GM10266 (cell line): ENCODE data around the gene GAS1.

Source experiments
- DNase-seq: peaks from one replicate; pipeline ENCODE4 v3.0.0; 2012; ENCODE audit errors: extremely low spot score
- TF ChIP-seq, protein P1 (sequence below): IDR thresholded peaks from 2 replicates; pipeline ENCODE4 v1.5.1; 2012; ENCODE audit warnings: mild to moderate bottlenecking, low read depth; ENCODE audit not compliant: control insufficient read depth, insufficient read depth; ENCODE audit errors: missing control alignments

Gene GAS1

GRCh38 chr9:86925686-86926085, 21.6 kb downstream of the GAS1 start:
- TF ChIP-seq, protein P1, sequence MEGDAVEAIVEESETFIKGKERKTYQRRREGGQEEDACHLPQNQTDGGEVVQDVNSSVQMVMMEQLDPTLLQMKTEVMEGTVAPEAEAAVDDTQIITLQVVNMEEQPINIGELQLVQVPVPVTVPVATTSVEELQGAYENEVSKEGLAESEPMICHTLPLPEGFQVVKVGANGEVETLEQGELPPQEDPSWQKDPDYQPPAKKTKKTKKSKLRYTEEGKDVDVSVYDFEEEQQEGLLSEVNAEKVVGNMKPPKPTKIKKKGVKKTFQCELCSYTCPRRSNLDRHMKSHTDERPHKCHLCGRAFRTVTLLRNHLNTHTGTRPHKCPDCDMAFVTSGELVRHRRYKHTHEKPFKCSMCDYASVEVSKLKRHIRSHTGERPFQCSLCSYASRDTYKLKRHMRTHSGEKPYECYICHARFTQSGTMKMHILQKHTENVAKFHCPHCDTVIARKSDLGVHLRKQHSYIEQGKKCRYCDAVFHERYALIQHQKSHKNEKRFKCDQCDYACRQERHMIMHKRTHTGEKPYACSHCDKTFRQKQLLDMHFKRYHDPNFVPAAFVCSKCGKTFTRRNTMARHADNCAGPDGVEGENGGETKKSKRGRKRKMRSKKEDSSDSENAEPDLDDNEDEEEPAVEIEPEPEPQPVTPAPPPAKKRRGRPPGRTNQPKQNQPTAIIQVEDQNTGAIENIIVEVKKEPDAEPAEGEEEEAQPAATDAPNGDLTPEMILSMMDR = no peak
- no peak for DNase-seq

GRCh38 chr9:86924206-86924605, 23.1 kb downstream of the GAS1 start:
- TF ChIP-seq, protein P1 = no peak
- DNase-seq = no peak

DNA sequence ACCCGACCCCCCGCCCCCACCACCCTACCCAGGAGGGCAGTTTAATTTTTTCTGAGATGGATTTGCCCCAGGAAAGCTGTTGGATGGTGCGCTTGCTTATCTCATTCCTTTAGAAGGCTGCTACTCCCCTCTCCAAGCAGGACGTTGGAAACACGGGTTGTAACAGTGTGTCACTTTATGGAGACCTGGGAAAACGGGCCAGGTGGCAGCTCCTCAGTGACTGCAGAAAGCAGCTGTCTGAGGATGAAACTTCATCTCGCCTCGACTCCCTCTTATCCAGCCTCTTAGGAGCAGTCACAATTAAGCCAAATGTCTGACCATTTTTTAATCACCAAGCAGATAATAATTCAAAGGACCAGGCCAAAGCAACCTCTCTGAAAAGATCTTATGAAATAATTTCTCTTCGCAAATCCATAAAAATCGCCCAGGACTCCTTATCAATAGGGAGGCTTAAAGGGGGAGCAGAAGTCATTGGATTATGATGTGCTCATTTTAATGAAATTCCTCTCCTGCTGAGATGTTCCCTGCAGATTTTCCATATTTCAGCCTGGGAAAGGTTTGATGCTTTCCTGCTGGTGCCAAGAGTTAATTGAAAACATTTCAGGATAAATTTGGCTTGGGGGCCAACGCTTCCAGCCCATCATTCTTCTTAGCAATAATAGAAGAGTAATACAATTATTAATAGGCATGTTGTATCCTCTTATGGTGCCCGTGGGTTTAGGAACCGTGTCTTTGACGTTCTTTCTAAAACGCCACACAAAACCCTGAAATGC, 26.0 kb downstream of the GAS1 start:
- DNase-seq = no peak
- TF ChIP-seq, protein P1 = no peak

GRCh38 chr9:86918556-86918955, 28.8 kb downstream of the GAS1 start:
- DNase-seq = no peak
- TF ChIP-seq, protein P1 = no peak

DNA sequence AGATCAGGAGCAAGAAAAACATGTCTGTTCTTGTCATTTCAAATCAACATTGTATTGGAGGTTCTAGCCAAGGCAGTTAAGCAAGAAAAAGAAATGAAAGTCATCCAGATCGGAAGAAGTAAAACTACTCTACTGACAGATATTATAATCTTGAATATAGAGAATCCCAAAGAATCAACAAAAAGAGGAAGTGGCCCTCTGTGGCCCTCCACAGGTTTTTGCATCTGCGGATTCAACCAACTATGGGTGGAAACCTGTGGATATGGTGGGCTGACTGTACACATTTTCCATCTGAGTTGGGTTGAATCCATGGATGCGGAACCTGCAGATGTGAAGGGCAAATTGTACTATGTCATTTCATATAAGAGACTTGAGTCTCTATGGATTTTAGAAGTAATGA, 35.1 kb downstream of the GAS1 start:
- DNase-seq = no peak
- TF ChIP-seq, protein P1 = no peak

DNA sequence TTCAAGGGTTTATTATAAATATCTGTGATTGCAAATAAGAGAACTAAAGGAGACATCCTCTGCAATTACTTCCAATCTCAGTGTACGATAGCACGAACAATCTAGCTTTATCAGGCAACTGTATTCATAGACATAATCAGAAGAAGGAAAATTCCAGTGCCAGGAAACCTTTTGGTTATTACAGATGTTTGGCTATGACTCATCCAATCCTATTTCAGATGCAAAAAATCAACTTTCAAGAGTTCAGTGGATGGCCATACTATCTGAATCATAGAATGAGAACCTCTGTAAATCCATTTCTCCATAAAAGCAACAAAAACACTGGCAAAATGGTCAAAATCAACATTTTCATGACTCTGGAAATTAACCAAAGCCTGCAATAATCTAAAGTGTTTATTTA, 37.9 kb downstream of the GAS1 start:
- DNase-seq = no peak

DNA sequence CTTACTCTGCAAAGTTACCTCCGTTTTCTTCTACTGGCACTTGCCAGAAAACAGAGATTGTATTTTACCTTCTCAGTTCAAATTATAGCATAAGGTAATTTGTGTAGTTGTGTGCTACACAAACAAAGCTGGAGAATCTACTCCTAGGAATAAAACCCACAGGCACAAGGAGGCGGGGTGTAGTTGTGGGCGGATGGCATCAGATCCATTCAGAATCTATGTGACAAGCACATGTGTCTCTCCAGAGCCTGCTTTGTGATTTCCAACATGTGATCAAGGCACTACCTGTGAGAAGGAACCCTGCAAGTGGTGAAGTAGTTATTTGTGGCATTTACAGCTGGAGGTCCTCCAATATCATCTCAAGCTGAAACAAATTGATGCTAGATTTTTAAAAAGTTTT, 39.0 kb downstream of the GAS1 start:
- TF ChIP-seq, protein P1 = no peak
- DNase-seq = no peak

More for the DNA sequence above, 37.9 kb downstream of the GAS1 start:
- TF ChIP-seq, protein P1 = no peak
